Measurements from ENCODE around the gene PLEKHA8.

GRCh38 chr7:30162133-30162532, 133.9 kb downstream of the PLEKHA8 start:
- TF ChIP-seq POLR2A (IDR thresholded peaks at IDR 0.05) = no peak
- no peak for TF ChIP-seq CTCF (IDR thresholded peaks at IDR 0.05)

Data from right lobe of liver (tissue), 4 donors.